ENCODE measurements around the gene ARSI.

The ARSI gene

GRCh38 chr5:150341331-150341730, 38.6 kb upstream of the ARSI start:
- TF ChIP-seq CTCF (IDR thresholded peaks at IDR 0.05; ENCODE audit: low read depth, low read length, missing control alignments) = no peak
- in situ Hi-C loops (cut with HindIII; ENCODE audit: low pct_ligation_motif_present, low sequenced_read_pairs) = no loop called here
- H3K36me3 ChIP-seq (replicated peaks) = no peaks in the 10 kb centered on the region
- H3K4me3 ChIP-seq (ENCODE audit: low read depth, low read length) = no peak overlapping the region
- H3K27ac ChIP-seq = no peak overlapping the region
- no peaks in the 10 kb centered on the region for H3K27me3 ChIP-seq (replicated peaks)
- no peak for DNase-seq

DNA sequence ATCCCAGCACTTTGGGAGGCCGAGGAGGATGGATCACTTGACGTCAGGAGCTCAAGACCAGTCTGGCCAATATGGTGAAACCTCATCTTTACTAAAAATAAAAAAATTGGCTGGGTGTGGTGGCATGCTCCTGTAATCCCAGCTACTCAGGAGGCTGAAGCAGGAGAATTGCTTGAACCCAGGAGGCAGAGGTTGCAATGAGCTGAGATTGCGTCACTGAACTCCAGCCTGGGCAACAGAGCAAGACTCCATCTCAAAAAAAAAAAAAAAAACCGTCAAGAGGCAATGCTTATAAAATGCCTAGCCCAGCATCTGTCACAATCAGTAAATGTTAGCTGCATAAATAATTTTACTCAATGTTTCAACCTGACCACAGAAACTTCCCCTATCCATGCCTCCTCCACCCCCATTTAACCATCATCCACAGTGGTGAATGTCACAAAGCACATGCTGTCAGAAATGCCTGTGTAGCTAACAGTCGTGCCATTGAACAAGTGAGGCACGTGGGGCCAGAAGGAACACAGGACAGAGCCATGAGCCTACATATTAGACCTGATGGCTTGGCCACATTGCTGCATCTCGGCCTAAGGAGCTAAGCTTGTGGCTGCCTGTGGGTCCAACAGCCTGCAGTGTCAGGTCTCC, 38.0 kb upstream of the ARSI start:
- no peak for DNase-seq
- Histone ChIP-seq H3K4me3 (ENCODE audit: low read depth, low read length) (no peak overlapping the region), H3K27ac (no peak overlapping the region), H3K36me3 (replicated peaks) (no peaks in the 10 kb centered on the region), H3K27me3 (replicated peaks) (no peaks in the 10 kb centered on the region)
- TF ChIP-seq CTCF (IDR thresholded peaks at IDR 0.05; ENCODE audit: low read depth, low read length, missing control alignments) = no peak
- in situ Hi-C loops (cut with HindIII; ENCODE audit: low pct_ligation_motif_present, low sequenced_read_pairs) = no loop called here

- in situ Hi-C loops (cut with HindIII; ENCODE audit: low pct_ligation_motif_present, low sequenced_read_pairs) = no loop called here
- H3K4me3 ChIP-seq (ENCODE audit: low read depth, low read length) = no peak overlapping the region
- H3K27ac ChIP-seq = no peak overlapping the region
Observed at GRCh38 chr5:150339841-150340240, 37.1 kb upstream of the ARSI start.

GRCh38 chr5:150339165-150339564, 36.5 kb upstream of the ARSI start:
- Histone ChIP-seq H3K27ac (no peak overlapping the region), H3K4me3 (ENCODE audit: low read depth, low read length) (no peak overlapping the region), H3K36me3 (replicated peaks) (no peaks in the 10 kb centered on the region), H3K27me3 (replicated peaks) (no peaks in the 10 kb centered on the region)
- in situ Hi-C loops (cut with HindIII; ENCODE audit: low pct_ligation_motif_present, low sequenced_read_pairs) = no loop called here
- no peak for TF ChIP-seq CTCF (IDR thresholded peaks at IDR 0.05; ENCODE audit: low read depth, low read length, missing control alignments)
- DNase-seq = no peak

More at GRCh38 chr5:150339841-150340240, 37.1 kb upstream of the ARSI start:
- DNase-seq = no peak
- H3K36me3 ChIP-seq (replicated peaks) = no peaks in the 10 kb centered on the region
- no peaks in the 10 kb centered on the region for H3K27me3 ChIP-seq (replicated peaks)
- no peak for TF ChIP-seq CTCF (IDR thresholded peaks at IDR 0.05; ENCODE audit: low read depth, low read length, missing control alignments)

- no peak overlapping the region for H3K27ac ChIP-seq
- no peak for TF ChIP-seq CTCF (IDR thresholded peaks at IDR 0.05; ENCODE audit: low read depth, low read length, missing control alignments)
- H3K4me3 ChIP-seq (ENCODE audit: low read depth, low read length) = no peak overlapping the region
- in situ Hi-C loops (cut with HindIII; ENCODE audit: low pct_ligation_motif_present, low sequenced_read_pairs) = no loop called here
- H3K27me3 ChIP-seq (replicated peaks) = no peaks in the 10 kb centered on the region
- no peaks in the 10 kb centered on the region for H3K36me3 ChIP-seq (replicated peaks)
- no peak for DNase-seq
Observed at GRCh38 chr5:150338546-150338945, 35.8 kb upstream of the ARSI start.

- H3K27ac ChIP-seq = no peak overlapping the region
- H3K36me3 ChIP-seq (replicated peaks) = no peaks in the 10 kb centered on the region
- no peaks in the 10 kb centered on the region for H3K27me3 ChIP-seq (replicated peaks)
- TF ChIP-seq CTCF (IDR thresholded peaks at IDR 0.05; ENCODE audit: low read depth, low read length, missing control alignments) = no peak
- DNase-seq = no peak
- in situ Hi-C loops (cut with HindIII; ENCODE audit: low pct_ligation_motif_present, low sequenced_read_pairs) = no loop called here
- no peak overlapping the region for H3K4me3 ChIP-seq (ENCODE audit: low read depth, low read length)
Observed at GRCh38 chr5:150335778-150336177, 33.1 kb upstream of the ARSI start.
